ENCODE data around the gene ZNF732.
A peak's percentile ranks its signal among the peaks of the same experiment; 100 is the strongest.
"Not testable (repeated sequence)": the region's sequence is repeated elsewhere in the genome, so short reads cannot be mapped to it uniquely, and the experiment has no call there.

Gene ZNF732

DNA sequence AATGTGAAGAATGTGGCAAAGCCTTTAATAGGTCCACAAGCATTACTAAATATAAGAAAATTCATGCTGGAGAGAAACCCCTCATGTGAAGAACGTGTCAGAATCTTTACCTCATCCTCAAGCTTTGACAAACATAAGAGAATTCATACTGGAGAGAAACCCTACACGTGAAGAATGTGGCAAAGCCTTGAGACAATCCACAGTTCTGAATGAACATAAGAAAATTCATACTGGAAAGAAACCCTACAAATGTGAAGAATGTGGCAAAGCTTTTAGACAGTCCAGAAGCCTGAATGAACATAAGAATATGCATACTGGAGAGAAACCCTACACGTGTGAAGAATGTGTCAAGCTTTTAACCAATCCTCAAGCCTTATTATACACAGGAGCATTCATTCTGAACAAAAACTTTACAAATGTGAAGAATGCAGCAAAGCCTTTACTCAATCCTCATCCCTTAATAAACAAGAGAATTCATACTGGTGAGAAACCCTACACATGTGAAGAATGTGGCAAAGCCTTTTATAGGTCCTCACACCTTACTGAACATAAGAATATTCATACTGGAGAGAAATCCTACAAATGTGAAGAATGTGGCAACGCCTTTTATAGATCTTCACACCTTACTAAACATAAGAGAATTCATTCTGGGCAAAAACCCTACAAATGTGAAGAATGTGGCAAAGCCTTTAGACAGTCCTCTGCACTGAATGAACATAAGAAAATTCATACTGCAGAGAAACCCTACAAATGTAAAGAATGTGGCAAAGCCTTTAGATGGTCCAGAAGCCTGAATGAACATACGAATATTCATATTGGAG lies 51.1 kb downstream of the ZNF732 start:
- TF ChIP-seq CTCF (IDR thresholded peaks at IDR 0.05; ENCODE audit: borderline replicate concordance, insufficient read depth, low read depth, low read length): no peak
- no peak overlapping the region for H3K4me3 ChIP-seq (ENCODE audit: low read depth, low read length)

- TF ChIP-seq CTCF (IDR thresholded peaks at IDR 0.05; ENCODE audit: borderline replicate concordance, insufficient read depth, low read depth, low read length): no peak
- no peak overlapping the region for H3K4me3 ChIP-seq (ENCODE audit: low read depth, low read length)
Observed at GRCh38 chr4:252065-252601, 53.1 kb downstream of the ZNF732 start.

GRCh38 chr4:244471-244870 lies 60.8 kb downstream of the ZNF732 start:
- no peak overlapping the region for H3K4me3 ChIP-seq (ENCODE audit: low read depth, low read length)
- peak; percentile 33; the same call in 1 of the 2 replicates for TF ChIP-seq CTCF (IDR thresholded peaks at IDR 0.05; ENCODE audit: borderline replicate concordance, insufficient read depth, low read depth, low read length)

- H3K4me3 ChIP-seq (ENCODE audit: low read depth, low read length): no peak overlapping the region
- no peak for TF ChIP-seq CTCF (IDR thresholded peaks at IDR 0.05; ENCODE audit: borderline replicate concordance, insufficient read depth, low read depth, low read length)
Observed at GRCh38 chr4:243426-243825, 61.8 kb downstream of the ZNF732 start.

GRCh38 chr4:242121-242848 lies 63.0 kb downstream of the ZNF732 start:
- peak; percentile 52; the same call in 1 of the 2 replicates for TF ChIP-seq CTCF (IDR thresholded peaks at IDR 0.05; ENCODE audit: borderline replicate concordance, insufficient read depth, low read depth, low read length)
- H3K4me3 ChIP-seq (ENCODE audit: low read depth, low read length): peak overlapping the region; percentile 43

DNA sequence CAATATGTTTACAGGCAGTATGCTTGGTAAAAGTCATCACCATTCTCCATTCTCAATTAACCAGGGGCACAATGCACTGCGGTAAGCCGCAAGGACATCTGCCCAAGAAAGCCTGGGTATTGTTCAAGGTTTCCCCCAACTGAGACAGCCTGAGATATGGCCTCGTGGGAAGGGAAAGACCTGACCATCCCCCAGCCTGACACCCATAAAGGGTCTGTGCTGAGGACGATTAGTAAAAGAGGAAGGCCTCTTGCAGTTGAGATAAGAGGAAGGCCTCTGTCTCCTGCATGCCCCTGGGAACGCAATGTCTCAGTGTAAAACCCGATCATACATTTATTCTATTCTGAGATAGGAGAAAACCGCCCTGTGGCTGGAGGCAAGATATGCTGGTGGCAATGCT lies 63.9 kb downstream of the ZNF732 start:
- not testable (repeated sequence) for H3K4me3 ChIP-seq (ENCODE audit: low read depth, low read length)

- H3K4me3 ChIP-seq (ENCODE audit: low read depth, low read length): no peak overlapping the region
- no peak for TF ChIP-seq CTCF (IDR thresholded peaks at IDR 0.05; ENCODE audit: borderline replicate concordance, insufficient read depth, low read depth, low read length)
Observed at GRCh38 chr4:236028-236427, 69.2 kb downstream of the ZNF732 start.
